ENCODE measurements around the gene NAALAD2.
A peak's percentile ranks its signal among the peaks of the same experiment; 100 is the strongest.
"Not testable (repeated sequence)": the region's sequence is repeated elsewhere in the genome, so short reads cannot be mapped to it uniquely, and the experiment has no call there.

NAALAD2 gene

DNA sequence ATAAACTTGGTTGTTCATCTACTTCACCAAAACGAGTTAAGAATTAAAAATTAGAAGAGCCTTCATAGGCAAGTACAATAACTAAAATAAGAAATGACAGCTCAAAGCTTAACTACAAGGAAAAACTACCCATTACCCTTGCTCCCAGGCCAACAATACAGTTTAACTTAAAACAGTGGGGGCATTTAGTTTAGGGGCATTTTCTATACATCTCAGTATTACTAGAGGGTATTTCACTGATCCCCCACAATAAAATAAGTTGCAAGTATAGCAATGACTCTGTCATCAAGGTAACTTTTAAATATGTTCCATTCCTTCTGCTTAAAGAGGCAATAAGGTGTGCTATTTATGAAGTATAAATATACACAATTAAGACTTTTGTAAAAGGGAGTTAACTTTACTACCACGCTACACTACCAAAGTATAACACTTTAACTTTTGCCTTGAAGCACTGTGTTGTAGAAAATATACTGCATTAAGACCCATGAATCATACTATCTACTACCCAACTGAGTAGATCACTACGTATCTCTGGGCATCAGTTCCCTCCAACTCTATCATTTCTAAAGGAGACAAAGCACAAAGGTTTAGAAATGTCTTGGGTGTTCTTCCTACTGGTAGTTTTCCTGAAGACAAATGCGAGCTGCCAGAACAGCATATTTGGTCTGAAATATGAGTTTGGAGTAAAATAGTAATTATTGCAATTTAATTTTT, 58.6 kb downstream of the NAALAD2 start:
- DNase-seq (ENCODE audit: low read depth in 1 of 2, low spot score in 1 of 2), result no peak

DNA sequence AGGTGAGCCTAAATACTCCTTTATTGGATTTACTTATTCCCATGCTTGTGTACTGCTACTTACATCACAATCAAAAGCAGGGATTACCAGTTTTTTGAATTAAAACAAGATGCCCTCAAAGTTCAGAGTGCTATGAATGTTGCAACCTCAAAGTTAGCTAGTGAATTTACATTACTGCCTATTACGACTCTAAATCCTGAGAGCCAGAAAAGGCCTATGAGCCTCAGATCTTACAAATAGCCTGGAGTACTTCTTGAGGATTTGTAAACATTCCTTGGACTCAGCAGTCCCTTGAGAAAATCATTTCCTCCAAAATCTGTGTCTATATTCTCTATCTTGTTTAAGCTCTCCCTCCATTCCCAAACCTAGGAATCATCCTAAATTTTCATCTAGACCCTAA, 62.9 kb downstream of the NAALAD2 start:
- DNase-seq (ENCODE audit: low read depth in 1 of 2, low spot score in 1 of 2), result no peak

DNA sequence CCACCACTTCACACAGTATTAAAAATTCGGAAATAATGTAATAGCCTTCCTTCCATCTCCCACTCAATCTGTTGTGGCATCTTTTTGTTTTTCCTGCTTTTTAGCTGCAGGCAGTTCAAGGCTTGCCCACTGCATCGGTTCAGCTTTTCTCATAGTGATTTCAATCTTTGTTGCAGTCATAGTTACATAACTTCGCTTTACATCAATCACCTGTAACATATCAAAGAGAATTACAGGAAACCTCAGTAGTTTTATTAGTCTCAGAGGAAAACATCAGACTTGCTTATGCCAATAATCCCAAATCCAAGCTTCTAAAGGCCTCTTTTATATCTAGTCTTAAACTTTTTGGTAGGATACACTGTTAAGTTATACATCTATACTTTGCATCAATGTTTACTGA, 67.9 kb downstream of the NAALAD2 start:
- DNase-seq (ENCODE audit: low read depth in 1 of 2, low spot score in 1 of 2), result no peak

DNA sequence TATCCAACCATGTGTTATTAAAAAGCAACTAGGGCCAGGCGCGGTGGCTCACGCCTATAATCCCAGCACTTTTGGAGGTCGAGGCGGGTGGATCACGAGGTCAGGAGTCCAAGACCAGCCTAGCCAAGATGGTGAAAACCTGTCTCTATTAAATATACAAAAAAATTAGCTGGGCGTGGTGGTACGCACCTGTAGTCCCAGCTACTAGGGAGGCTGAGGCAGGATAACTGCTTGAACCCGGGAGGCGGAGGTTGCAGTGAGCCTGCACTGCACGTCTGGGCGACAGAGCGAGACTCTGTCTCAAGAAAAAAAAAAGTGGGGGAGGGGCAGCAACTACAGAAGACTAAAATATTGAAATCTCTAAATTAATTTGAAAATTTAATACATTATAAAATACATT, 69.9 kb downstream of the NAALAD2 start:
- DNase-seq (ENCODE audit: low read depth in 1 of 2, low spot score in 1 of 2), result no peak

DNA sequence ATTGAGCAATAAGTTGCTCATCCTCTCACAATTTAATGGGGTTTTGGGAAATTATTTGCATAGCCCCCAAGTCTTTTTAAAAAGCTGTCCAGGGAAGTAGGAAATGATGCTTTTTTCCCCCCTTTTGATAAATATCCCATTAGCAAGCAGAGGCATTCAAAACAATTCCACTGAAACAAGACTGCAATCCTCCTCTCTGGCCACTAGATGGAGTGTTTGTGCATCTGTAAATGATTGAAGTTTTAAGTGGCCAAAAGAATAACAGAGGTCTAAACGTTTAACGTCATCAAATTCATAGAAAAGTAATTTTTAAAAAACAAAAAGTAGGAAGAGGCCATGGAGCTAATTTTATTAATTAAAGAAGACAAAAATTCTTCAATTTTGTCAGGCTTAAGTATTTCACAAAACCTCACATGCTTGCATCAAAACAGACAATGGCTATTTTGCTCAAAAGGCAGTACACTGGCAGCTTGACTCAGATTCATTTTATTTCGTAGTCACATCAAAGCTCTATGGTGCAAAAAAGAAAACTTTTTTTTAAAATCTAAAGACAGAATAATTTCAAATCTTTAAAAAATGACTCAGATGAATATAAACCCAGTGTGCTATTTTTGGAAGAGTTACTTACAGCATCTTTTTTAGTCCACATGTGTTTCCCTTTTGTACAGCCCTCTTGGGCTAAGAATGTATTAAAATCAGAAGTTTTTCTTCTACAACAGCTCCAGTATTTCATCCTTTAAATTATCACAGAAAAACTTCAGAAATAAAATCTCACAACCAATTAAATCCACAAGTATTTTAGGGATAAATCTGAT, 70.6 kb downstream of the NAALAD2 start:
- no peak for DNase-seq (ENCODE audit: low read depth in 1 of 2, low spot score in 1 of 2)

DNA sequence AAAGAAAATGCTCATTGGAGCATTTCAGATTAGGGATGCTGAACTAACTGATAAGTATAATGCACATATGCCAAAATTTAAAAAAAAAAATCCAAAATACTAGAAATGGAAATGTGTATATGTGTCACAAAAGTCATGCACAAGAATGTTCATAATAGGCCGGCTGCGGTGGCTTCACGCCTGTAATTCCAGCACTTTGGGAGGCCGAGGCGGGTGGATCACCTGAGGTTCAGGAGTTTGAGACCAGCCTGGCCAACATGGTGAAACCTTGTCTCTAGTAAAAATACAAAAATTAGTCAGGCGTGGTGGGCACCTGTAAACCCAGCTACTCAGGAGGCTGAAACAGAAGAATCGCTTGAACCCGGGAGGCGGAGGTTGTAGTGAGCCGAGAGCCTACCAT, 73.5 kb downstream of the NAALAD2 start:
- not testable (repeated sequence) for DNase-seq (ENCODE audit: low read depth in 1 of 2, low spot score in 1 of 2)

DNA sequence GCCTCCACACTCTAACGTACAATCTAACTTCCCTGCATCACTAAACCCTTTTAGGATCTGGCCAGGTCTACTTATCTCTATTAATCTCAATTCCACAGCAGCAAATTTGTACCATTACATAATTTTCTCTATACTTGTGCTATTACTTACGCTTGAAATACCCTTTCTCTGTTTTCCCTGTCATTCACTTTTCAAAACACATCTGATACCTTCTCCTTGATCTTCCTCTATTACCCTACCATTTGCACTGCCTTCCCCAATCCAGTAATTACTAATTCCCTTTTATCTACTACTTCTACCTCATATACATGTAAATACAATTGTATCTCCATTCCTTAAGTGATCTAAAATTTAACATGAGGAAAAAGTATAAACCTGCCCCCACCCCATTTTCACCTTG, 74.4 kb downstream of the NAALAD2 start:
- DNase-seq (ENCODE audit: low read depth in 1 of 2, low spot score in 1 of 2), result no peak

DNA sequence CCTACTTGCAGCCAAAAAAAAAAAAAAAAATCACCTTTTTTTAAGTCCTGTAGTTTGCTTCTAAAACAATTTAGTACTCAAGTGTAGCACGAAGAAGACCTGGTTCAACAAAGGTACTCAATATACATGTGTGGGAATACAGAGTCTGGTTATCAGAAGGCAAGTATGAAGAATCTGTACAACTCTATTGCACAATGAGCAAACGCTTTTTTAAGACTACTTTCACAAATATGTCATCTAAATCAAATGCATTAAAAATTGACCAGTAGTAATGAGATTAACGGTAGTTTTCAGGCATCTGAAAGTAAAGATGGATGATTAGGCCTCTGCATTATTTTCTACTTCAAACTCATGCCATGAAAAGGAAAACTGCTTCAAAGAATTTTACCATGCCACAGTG, 78.9 kb downstream of the NAALAD2 start:
- DNase-seq (ENCODE audit: low read depth in 1 of 2, low spot score in 1 of 2), result no peak

DNA sequence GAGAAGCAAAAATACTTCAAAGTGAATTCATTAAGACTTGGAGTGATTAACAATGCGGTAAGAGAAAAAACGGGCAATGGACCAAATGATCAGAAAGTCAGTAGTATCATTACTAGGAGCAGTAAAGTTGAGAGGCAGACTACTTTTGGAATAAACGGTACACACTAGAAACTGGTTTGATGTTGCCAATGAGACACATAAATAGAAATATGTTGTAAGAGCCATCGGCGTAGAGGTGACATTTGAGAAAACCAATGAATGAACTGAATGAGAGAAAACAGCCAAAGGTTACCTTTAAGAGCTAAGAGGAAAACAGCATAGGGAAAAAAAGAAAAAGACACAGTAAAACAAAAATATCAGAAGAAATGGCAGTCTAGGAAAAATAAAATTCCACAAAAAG, 82.1 kb downstream of the NAALAD2 start:
- DNase-seq (ENCODE audit: low read depth in 1 of 2, low spot score in 1 of 2), result no peak

DNA sequence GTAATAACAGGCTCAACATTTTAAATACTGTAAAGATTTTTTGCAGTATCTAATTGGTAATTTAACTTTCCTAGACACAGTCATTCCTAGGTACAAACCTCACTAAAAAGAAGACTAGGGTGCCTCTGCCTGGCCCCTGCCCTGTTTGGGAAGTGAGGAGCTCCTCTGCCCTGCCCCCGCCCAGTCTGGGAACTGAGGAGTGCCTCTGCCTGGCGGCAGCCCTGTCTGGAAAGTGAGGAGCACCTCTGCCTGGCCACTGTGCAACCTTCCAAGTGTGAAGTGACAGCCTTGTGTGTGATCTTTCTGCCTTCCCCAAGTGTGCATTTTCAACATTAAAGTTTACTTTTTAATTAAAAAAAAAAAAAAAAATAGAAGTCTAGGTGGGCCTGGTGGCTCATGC, 84.1 kb downstream of the NAALAD2 start:
- DNase-seq (ENCODE audit: low read depth in 1 of 2, low spot score in 1 of 2), result no peak

DNA sequence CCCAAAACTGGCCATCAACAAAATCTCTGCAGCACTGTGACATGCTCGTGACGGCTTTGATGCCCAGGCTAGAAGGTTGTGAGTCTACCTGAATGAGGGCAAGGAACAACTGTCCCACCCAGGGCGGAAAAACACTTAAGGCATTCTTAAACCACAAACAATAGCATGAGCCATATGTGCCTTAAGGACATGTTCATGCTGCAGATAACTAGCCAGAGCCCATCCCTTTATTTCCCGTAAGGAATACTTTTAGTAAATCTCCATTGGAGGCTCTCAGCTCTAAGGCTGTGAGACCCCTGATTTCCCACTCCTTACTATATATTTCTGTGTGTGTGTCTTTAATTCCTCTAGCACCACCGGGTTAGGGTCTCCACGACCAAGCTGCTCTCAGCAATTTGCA, 85.0 kb downstream of the NAALAD2 start:
- no peak for DNase-seq (ENCODE audit: low read depth in 1 of 2, low spot score in 1 of 2)

DNA sequence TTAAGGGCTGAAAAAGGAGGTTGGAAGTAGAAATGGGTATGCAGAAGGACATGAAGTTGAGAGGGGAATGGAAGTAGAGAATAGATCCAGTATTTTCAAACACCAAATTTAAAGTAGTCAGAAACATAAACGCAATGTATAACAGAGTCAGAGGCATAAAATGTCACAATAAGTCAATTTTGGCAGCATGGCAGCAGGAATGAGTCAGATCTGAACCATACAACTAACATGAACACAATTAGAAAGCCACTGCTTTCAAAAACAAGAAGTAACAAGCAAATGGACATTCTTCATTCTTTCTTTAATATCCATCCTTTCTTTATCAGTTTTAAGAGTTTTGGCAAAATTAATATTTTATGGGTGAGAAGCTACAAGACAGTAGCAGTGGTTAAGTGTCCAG, 85.9 kb downstream of the NAALAD2 start:
- no peak for DNase-seq (ENCODE audit: low read depth in 1 of 2, low spot score in 1 of 2)

DNA sequence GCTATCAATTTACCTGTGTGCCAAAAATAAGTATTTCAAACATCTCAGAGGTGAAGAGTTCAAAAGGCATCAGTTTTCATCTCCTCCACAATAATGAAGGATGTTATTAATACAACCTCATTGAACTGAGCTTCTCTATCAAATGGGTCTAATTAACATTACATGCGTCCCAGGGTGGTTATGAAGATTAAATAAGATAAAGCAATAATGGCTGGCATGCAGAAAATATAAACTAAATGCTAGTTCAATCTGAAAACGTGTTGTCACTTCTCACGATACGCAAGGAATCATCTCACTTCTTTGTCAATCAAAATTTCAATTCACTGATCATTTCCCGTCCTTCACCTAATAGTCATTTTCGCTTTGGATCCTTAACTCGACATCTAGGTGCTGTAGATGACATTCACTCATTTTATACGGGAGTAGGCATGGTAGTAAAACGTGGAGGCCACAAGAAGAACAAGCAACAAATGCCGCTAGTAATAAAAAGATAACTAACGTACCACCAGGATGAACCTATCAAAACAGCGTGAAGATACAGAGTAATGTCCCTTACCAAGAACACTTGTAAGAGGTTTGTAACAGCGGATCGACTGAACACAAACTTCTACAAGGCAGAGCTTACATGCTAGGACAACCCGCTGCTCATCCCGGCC, 87.5 kb downstream of the NAALAD2 start:
- no peak for DNase-seq (ENCODE audit: low read depth in 1 of 2, low spot score in 1 of 2)

DNA sequence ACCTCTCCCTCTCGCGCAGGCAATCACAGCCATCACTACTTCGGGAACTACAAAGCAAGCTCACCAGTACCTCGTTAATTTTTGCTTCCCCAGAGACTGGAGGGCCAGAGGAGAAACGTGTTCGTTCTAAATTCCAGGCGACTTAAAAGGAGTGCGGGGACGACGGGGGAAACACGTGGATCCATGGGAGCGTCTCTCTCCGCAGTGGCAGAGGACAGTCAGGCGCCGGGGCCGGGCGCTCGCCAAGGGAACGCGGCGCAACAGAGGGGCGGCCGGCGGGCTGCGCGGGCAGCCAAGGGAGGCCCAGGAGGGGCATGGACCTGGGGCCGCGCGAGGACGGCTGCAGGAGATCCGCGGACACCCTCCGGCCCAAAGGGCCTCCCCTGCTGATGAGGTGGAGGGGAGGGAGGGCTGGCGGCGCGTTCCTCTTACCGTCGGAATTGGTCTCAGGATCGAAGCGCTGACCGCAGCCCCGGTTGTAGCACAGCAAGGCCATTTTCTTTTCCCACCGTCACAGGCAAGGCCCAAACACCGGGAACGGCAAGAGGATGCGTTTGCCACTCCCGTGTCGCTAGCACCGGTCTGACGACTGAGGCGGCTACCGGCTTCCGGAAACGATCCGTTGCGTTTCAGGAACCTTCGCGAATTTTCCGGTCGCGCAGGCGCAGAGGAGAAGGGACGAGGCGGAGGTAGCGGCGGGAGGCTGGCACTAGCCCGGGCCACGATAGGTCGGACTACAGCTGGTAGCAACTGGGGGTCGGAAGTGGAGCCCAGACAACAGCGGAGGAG, 88.2 kb downstream of the NAALAD2 start, which contains the start of gene CHORDC1:
TSS of gene CHORDC1 (minus strand) at position 591 of the 789 bp plus-strand sequence. CDS start at position 496, 95 bp downstream.
- peak; percentile 89 to 91 for DNase-seq (ENCODE audit: low read depth in 1 of 2, low spot score in 1 of 2)

DNA sequence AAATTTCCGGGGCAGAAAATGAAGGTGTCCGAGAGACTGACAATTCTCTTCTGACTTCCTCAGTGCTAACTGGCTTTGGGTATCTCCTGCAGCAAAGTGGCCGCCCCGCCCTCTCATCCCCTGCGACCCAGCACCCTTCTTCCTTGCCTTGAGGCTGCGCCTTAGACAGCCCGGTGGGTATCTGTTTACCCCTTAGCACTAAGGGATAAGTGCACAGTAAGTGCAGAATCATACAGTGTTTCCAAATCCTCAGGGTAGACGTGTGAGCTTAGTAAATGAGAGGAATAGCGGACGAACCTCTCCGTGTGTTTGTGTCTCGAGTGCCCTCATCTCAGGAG, 88.8 kb downstream of the NAALAD2 start:
- no peak for DNase-seq (ENCODE audit: low read depth in 1 of 2, low spot score in 1 of 2)

DNA sequence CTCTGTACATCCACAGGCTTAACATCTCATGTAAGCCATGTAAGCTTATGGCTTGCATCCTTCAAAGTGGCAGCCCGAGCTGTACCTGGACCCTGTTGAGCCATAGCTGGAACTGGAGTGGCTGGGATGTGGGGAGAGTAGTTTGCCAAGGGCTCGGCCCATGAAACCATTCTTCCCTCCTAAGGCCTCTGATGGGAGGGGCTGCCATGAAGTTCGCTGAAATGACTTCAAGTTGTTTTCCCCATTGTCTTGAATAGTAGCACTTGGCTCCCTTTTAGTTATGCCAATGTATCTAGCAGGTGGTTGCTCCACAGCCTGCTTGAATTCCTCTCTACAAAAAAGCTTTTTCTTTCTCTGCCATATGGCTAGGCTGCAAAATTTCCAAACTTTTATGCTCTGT, 93.6 kb downstream of the NAALAD2 start:
- DNase-seq (ENCODE audit: low read depth in 1 of 2, low spot score in 1 of 2), result no peak

DNA sequence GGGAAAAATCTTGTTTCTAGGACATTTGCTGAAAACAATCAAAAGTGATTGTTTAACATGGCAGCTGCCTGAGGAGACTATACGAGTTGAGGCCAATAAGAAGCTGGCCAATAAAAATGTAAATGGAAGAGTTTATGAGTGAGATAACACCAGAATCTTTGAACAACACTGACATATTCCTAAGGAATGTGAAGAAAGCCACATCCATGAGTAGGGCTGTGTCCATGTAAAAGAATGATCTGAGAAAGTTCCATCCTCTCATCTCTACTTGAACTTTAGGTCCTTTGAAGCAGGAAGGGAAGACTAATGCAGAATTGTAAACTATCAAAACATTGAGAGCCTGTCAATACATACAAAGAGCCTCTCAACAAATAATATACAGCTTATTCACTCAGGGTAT, 95.3 kb downstream of the NAALAD2 start:
- no peak for DNase-seq (ENCODE audit: low read depth in 1 of 2, low spot score in 1 of 2)

DNA sequence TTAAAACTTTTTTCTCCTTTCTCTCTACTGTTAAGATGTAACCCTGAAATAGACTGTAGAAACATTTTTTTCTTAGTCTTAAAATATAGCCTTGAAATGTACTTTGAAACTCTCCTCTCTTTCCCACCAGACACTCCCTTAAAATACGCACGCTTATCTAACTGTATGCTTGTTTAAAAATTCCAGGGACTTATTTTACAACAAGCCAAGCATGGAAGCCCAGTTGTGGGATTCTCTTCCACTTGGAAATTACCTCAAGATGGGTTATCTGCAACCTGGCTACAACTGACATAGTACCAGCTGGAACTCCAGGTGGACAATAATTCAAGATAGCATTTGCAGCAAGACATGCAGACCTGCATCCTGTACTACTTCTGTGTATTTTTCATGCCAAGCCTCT, 100.5 kb downstream of the NAALAD2 start:
- no peak for DNase-seq (ENCODE audit: low read depth in 1 of 2, low spot score in 1 of 2)

DNA sequence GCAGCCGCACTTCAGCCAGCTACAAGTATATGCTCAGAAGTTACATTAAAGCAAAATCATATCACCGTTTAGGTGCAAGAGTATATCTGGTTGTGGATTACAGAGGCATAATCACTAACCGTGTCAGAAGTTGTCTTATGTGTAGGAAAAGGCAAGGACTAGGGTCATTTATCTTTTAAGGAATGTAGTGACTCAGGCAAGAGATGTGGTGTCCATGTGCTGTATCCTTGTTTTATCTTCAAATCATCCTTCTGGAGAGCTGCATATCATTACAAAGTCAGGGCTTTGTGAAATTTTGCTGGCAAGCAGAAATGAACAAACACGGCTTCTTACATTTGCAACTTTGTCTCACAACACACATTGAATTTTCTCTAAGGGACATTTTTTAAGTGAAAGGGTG, 101.1 kb downstream of the NAALAD2 start:
- DNase-seq (ENCODE audit: low read depth in 1 of 2, low spot score in 1 of 2), result no peak

DNA sequence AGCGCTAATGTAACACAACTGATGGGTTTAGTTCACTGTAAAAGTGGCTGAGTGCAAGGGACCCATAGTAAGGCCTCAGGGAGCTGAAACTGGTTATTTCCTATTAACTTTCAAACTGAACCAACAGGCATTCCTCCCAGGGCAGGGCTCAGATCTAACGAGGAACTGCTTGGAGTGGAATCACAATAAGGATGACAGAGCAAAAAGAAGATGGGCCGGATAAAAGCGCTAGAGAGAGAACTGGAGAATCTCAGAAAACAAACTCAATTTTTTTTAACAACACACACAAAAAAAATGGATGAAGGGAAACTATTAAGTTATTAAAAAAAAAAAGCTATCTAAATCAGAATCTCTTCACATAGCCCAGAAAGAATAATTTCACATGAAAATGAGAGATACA, 102.5 kb downstream of the NAALAD2 start:
- DNase-seq (ENCODE audit: low read depth in 1 of 2, low spot score in 1 of 2), result no peak

DNA sequence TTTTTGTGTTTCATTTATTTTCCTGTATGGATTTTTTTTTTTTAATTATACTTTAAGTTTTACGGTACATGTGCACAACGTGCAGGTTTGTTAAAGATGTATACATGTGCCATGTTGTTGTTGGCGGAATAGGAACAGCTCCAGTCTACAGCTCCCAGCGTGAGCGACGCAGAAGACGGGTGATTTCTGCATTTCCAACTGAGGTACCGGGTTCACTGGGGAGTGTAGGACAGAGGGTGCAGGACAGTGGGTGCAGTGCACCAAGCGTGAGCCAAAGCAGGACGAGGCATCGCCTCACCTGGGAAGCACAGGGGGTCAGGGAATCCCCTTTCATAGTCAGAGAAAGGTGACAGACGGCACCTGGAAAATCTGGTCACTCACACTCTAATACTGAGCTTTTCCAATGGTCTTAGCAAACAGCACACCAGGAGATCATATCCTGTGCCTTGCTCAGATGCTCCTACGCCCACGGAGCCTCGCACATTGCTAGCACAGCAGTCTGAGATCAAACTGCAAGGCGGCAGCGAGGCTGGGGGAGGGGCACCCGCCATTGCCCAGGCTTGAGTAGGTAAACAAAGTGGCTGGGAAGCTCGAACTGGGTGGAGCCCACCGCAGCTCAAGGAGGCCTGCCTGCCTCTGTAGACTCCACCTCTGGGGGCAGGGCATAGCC, 105.6 kb downstream of the NAALAD2 start:
- peak in 1 of 2 donors; percentile 10 for DNase-seq (ENCODE audit: low read depth in 1 of 2, low spot score in 1 of 2)
